WTC11 (cell line): ENCODE results near the gene NKRF. TPM values are rescaled to one million over a fixed set of nuclear protein-coding genes. Genes with fewer than 3 reads are reported as not detected.

Experiments
- ATAC-seq: fragments of 200-7000 bp; cut with Tn5 transposase; 2 replicates; pipeline ENCODE4 v1.10.0; 2021; ENCODE audit warnings: mild to moderate bottlenecking, moderate library complexity
- CTCF ChIA-PET: fragments of 300-600 bp; sonication (Branson Sonifier 250); formaldehyde crosslinking; loops from one replicate; lab custom pipeline; 2021; ENCODE audit warnings: antibody characterized with exemption; lab: Charles Lee
- POLR2A ChIA-PET: fragments of 350-600 bp; sonication (Branson Sonifier 250); formaldehyde crosslinking; loops from one replicate; lab custom pipeline; 2021; ENCODE audit warnings: antibody characterized with exemption; lab: Charles Lee
- DNase-seq: peaks from one replicate; pipeline ENCODE4 v3.0.0; 2021; ENCODE audit warnings: low spot score
- H3K27ac Mint-ChIP-seq: 2 replicates; pipeline ENCODE4 v1.8.0; 2021; ENCODE audit warnings: mixed read lengths
- H3K27me3 Mint-ChIP-seq: 2 replicates; pipeline ENCODE4 v1.8.0; 2021; ENCODE audit warnings: low read depth, mild to moderate bottlenecking, moderate library complexity, mixed read lengths
- H3K36me3 Mint-ChIP-seq: 2 replicates; pipeline ENCODE4 v1.8.0; 2021; ENCODE audit warnings: mixed read lengths
- H3K4me1 Mint-ChIP-seq: 2 replicates; pipeline ENCODE4 v1.8.0; 2022; ENCODE audit warnings: mixed read lengths
- H3K4me3 Mint-ChIP-seq: 2 replicates; pipeline ENCODE4 v1.8.0; 2021; ENCODE audit warnings: mild to moderate bottlenecking, moderate library complexity, mixed read lengths
- H3K9me3 Mint-ChIP-seq: 2 replicates; pipeline ENCODE4 v1.8.0; 2021; ENCODE audit warnings: mixed read lengths
- ARID4B ChIP-seq: sonication (generic); formaldehyde crosslinking; IDR thresholded peaks from 2 replicates; pipeline ENCODE4 v1.8.0; 2023; ENCODE audit warnings: missing genetic modification reagents, mild to moderate bottlenecking, borderline replicate concordance
- ATF3 ChIP-seq: sonication (generic); formaldehyde crosslinking; conservative IDR thresholded peaks from 2 replicates; pipeline ENCODE4 v1.8.1; 2022; ENCODE audit warnings: mild to moderate bottlenecking, missing genetic modification reagents
- CDX4 ChIP-seq: fragments of 250-450 bp; sonication (Bioruptor Pico); IDR thresholded peaks from 2 replicates; pipeline ENCODE4 v1.9.0; 2021; ENCODE audit warnings: moderate library complexity, mild to moderate bottlenecking, inconsistent platforms, borderline replicate concordance
- CREM ChIP-seq: sonication (generic); formaldehyde crosslinking; IDR thresholded peaks from 2 replicates; pipeline ENCODE4 v1.8.1; 2022; ENCODE audit warnings: mild to moderate bottlenecking, missing genetic modification reagents, moderate library complexity
- FOXK1 ChIP-seq: sonication (generic); formaldehyde crosslinking; IDR thresholded peaks from 2 replicates; pipeline ENCODE4 v1.8.0; 2022; ENCODE audit warnings: mild to moderate bottlenecking, moderate library complexity, missing genetic modification reagents
- FOXP1 ChIP-seq: sonication (generic); formaldehyde crosslinking; IDR thresholded peaks from 2 replicates; pipeline ENCODE4 v1.8.0; 2022; ENCODE audit warnings: missing genetic modification reagents, mild to moderate bottlenecking, moderate library complexity, borderline replicate concordance
- FOXP4 ChIP-seq: sonication (generic); formaldehyde crosslinking; IDR thresholded peaks from 2 replicates; pipeline ENCODE4 v1.8.0; 2022; ENCODE audit warnings: mild to moderate bottlenecking, missing genetic modification reagents
- GRHL2 ChIP-seq: fragments of 250-450 bp; sonication (Bioruptor Pico); IDR thresholded peaks from 2 replicates; pipeline ENCODE4 v1.8.0; 2022; ENCODE audit warnings: mild to moderate bottlenecking, moderate library complexity; ENCODE audit not compliant: insufficient replicate concordance, severe bottlenecking
- GTF2I ChIP-seq: fragments of 250-450 bp; sonication (Bioruptor Pico); conservative IDR thresholded peaks from 2 replicates; pipeline ENCODE4 v1.4.0; 2021; ENCODE audit warnings: mild to moderate bottlenecking
- HMGA2 ChIP-seq: fragments of 250-450 bp; sonication (Bioruptor Pico); IDR thresholded peaks from 2 replicates; pipeline ENCODE4 v1.4.0; 2021; ENCODE audit warnings: mild to moderate bottlenecking, moderate library complexity
- MXD4 ChIP-seq: fragments of 250-450 bp; sonication (Bioruptor Pico); IDR thresholded peaks from 2 replicates; pipeline ENCODE4 v1.8.0; 2021; ENCODE audit warnings: mild to moderate bottlenecking, moderate library complexity, borderline replicate concordance
- NR1H2 ChIP-seq: sonication (generic); formaldehyde crosslinking; IDR thresholded peaks from 2 replicates; pipeline ENCODE4 v1.9.0; 2021; ENCODE audit warnings: mild to moderate bottlenecking, moderate library complexity, missing genetic modification reagents
- NR2C2 ChIP-seq: sonication (generic); formaldehyde crosslinking; IDR thresholded peaks from 2 replicates; pipeline ENCODE4 v1.8.0; 2022; ENCODE audit warnings: mild to moderate bottlenecking, missing genetic modification reagents
- PREB ChIP-seq: sonication (generic); formaldehyde crosslinking; IDR thresholded peaks from 2 replicates; pipeline ENCODE4 v1.8.1; 2022; ENCODE audit warnings: mild to moderate bottlenecking, missing genetic modification reagents, moderate library complexity, borderline replicate concordance
- RELA ChIP-seq: sonication (generic); formaldehyde crosslinking; IDR thresholded peaks from 2 replicates; pipeline ENCODE4 v1.8.1; 2022; ENCODE audit warnings: missing genetic modification reagents, mild to moderate bottlenecking, borderline replicate concordance
- SOX15 ChIP-seq: fragments of 250-450 bp; sonication (Bioruptor Pico); IDR thresholded peaks from 2 replicates; pipeline ENCODE4 v1.9.0; 2021; ENCODE audit warnings: mild to moderate bottlenecking
- ZNF121 ChIP-seq: sonication (generic); formaldehyde crosslinking; IDR thresholded peaks from 2 replicates; pipeline ENCODE4 v1.8.0; 2023; ENCODE audit warnings: missing genetic modification reagents
- ZNF219 ChIP-seq: sonication (generic); formaldehyde crosslinking; IDR thresholded peaks from 2 replicates; pipeline ENCODE4 v1.8.0; 2023; ENCODE audit warnings: missing genetic modification reagents, mild to moderate bottlenecking, borderline replicate concordance
- ZNF532 ChIP-seq: fragments of 250-450 bp; sonication (Bioruptor Pico); IDR thresholded peaks from 2 replicates; pipeline ENCODE4 v1.9.0; 2021; ENCODE audit warnings: mild to moderate bottlenecking, borderline replicate concordance
- total RNA-seq: library from RNA; stranded (reverse); gene quantifications from 3 replicates; pipeline ENCODE4 v1.2.3, GENCODE V29; 2021

NKRF gene
- total RNA-seq, 1 experiment from 2014 or later: 15.0 TPM

GRCh38 chrX:119655125-119655524, 48.9 kb upstream of the NKRF start:
- CTCF ChIA-PET: interaction anchor here (1.7 kb wide), 1 partner anchor 74 kb away, joined by 16 read pairs; no protein-coding TSS in a partner anchor
- peaks cover 25% of the 10 kb centered on the region for H3K36me3 Mint-ChIP-seq
- no peaks in the 10 kb centered on the region for H3K27me3 Mint-ChIP-seq
- ATAC-seq: no peak
- TF ChIP-seq CREM (CRISPR knock-in tag): no peak
- TF ChIP-seq ATF3: no peak
- no peak for TF ChIP-seq FOXP4 (CRISPR knock-in tag)
- TF ChIP-seq FOXK1: no peak
- no peak for TF ChIP-seq ZNF219
- no peak for TF ChIP-seq RELA (CRISPR knock-in tag)
- TF ChIP-seq, all 79 proteins: peak for 0
- DNase-seq: no peak
- POLR2A ChIA-PET: no interaction called here
- H3K27ac Mint-ChIP-seq: peak overlapping the region; percentile 35; the same call in 1 of the 2 replicates
- H3K4me1 Mint-ChIP-seq: peaks cover 19% of the 10 kb centered on the region
- no peak overlapping the region for H3K4me3 Mint-ChIP-seq
- H3K9me3 Mint-ChIP-seq: no peaks in the 10 kb centered on the region

GRCh38 chrX:119654112-119654531, 47.9 kb upstream of the NKRF start:
- peaks cover 19% of the 10 kb centered on the region for H3K4me1 Mint-ChIP-seq
- H3K27me3 Mint-ChIP-seq: no peaks in the 10 kb centered on the region
- no peak overlapping the region for H3K4me3 Mint-ChIP-seq
- no peaks in the 10 kb centered on the region for H3K9me3 Mint-ChIP-seq
- peak; percentile 71 for ATAC-seq
- DNase-seq: no peak
- ChIA-PET POLR2A (interaction anchor here (1.0 kb wide), 1 partner anchor 39 kb away, joined by 3 read pairs; the partner anchor contains the start of gene SEPTIN6), CTCF (interaction anchor here (0.9 to 1.7 kb wide), 3 partner anchors 40 to 75 kb away, joined by 4 to 16 read pairs (median 7); no protein-coding TSS in a partner anchor)
- H3K36me3 Mint-ChIP-seq: peaks cover 23% of the 10 kb centered on the region
- H3K27ac Mint-ChIP-seq: no peak overlapping the region
- TF ChIP-seq ZNF121 (no peak), ARID4B (CRISPR knock-in tag) (no peak), SOX15 (CRISPR knock-in tag) (no peak), NR1H2 (CRISPR knock-in tag) (no peak), NR2C2 (no peak), CDX4 (CRISPR knock-in tag) (no peak), PREB (CRISPR knock-in tag) (no peak), MXD4 (CRISPR knock-in tag) (no peak), HMGA2 (CRISPR knock-in tag) (no peak), GTF2I (CRISPR knock-in tag) (no peak), FOXP1 (CRISPR knock-in tag) (no peak), GRHL2 (no peak), ZNF532 (no peak)
